Mesendoderm (in vitro differentiated cells): ENCODE measurements around the gene DPYD.

Source experiments
- DNase-seq: peaks from one replicate; pipeline ENCODE4 v3.0.0; 2013
- H2AK5ac ChIP-seq: 2 replicates; pipeline ENCODE4 v1.6.1; 2013; ENCODE audit warnings: low read length, inconsistent platforms
- H2BK120ac ChIP-seq: 2 replicates; pipeline ENCODE4 v1.6.1; 2013; ENCODE audit warnings: low read depth, mild to moderate bottlenecking, low read length, moderate library complexity, mixed read lengths
- H2BK15ac ChIP-seq: replicated peaks from 2 replicates; pipeline ENCODE4 v1.6.1; 2013; ENCODE audit warnings: low read depth, mild to moderate bottlenecking, moderate library complexity
- H2BK5ac ChIP-seq: 2 replicates; pipeline ENCODE4 v1.6.1; 2013; ENCODE audit warnings: low read length, inconsistent platforms
- H3K18ac ChIP-seq: 2 replicates; pipeline ENCODE4 v1.6.1; 2013; ENCODE audit warnings: mild to moderate bottlenecking, low read length, mixed read lengths
- H3K23ac ChIP-seq: one replicate; pipeline ENCODE4 v1.6.1; 2013; ENCODE audit warnings: low read length
- H3K27ac ChIP-seq: 2 replicates; pipeline ENCODE4 v1.5.1; 2013; ENCODE audit warnings: low read depth, mild to moderate bottlenecking, inconsistent platforms, low read length, moderate library complexity
- H3K27me3 ChIP-seq: 2 replicates; pipeline ENCODE4 v1.6.1; 2013; ENCODE audit warnings: low read length, control low read depth, mild to moderate bottlenecking, inconsistent platforms; ENCODE audit not compliant: insufficient read depth, poor library complexity
- H3K36me3 ChIP-seq: 2 replicates; pipeline ENCODE4 v1.6.1; 2013; ENCODE audit warnings: low read length, inconsistent platforms; ENCODE audit not compliant: control insufficient read depth, insufficient read depth
- H3K4ac ChIP-seq: one replicate; pipeline ENCODE4 v1.6.1; 2013; ENCODE audit warnings: low read depth, mild to moderate bottlenecking, low read length, moderate library complexity
- H3K4me1 ChIP-seq: 2 replicates; pipeline ENCODE4 v1.6.1; 2013; ENCODE audit warnings: low read depth, low read length, inconsistent platforms; ENCODE audit not compliant: control insufficient read depth
- H3K4me2 ChIP-seq: 2 replicates; pipeline ENCODE4 v1.6.1; 2013; ENCODE audit warnings: low read length
- H3K4me3 ChIP-seq: 2 replicates; pipeline ENCODE4 v1.5.1; 2013; ENCODE audit warnings: mild to moderate bottlenecking, low read length
- H3K56ac ChIP-seq: one replicate; pipeline ENCODE4 v1.6.1; 2013; ENCODE audit warnings: low read length
- H3K79me1 ChIP-seq: 2 replicates; pipeline ENCODE4 v1.6.1; 2013; ENCODE audit warnings: low read length, inconsistent platforms
- H3K79me2 ChIP-seq: 2 replicates; pipeline ENCODE4 v1.6.1; 2013; ENCODE audit warnings: mild to moderate bottlenecking, low read length; ENCODE audit not compliant: control insufficient read depth, insufficient read depth
- H3K9ac ChIP-seq: 2 replicates; pipeline ENCODE4 v1.6.1; 2013; ENCODE audit warnings: low read length, inconsistent platforms
- H4K5ac ChIP-seq: one replicate; pipeline ENCODE4 v1.6.1; 2013; ENCODE audit warnings: low read length
- H4K8ac ChIP-seq: one replicate; pipeline ENCODE4 v1.6.1; 2013; ENCODE audit warnings: low read depth, mild to moderate bottlenecking, control low read depth, low read length, moderate library complexity
- WGBS: extraction: QIAGEN DNeasy Blood & Tissue Kit; methylation state at CpG from one replicate; pipeline ENCODE4 v1.1.7; 2013; ENCODE audit warnings: low lambda C conversion rate, missing lambda C conversion rate; ENCODE audit not compliant: insufficient coverage; ENCODE audit errors: extremely low coverage; 5-methylcytosine and 5-hydroxymethylcytosine counted together

The DPYD gene

GRCh38 chr1:97740891-97741290 is 179.9 kb downstream of the DPYD start:
- Histone ChIP-seq H3K23ac (no peak overlapping the region), H2BK120ac (no peak overlapping the region), H3K27me3 (no peaks in the 10 kb centered on the region), H3K9ac (no peak overlapping the region), H3K27ac (no peak overlapping the region), H2BK5ac (no peak overlapping the region), H2AK5ac (no peak overlapping the region), H3K56ac (no peak overlapping the region), H4K8ac (no peak overlapping the region), H3K4me1 (peaks cover 3% of the 10 kb centered on the region), H3K4me3 (no peak overlapping the region), H4K5ac (no peak overlapping the region), H3K79me1 (no peaks in the 10 kb centered on the region), H3K79me2 (no peaks in the 10 kb centered on the region), H3K4ac (no peak overlapping the region), H3K36me3 (no peaks in the 10 kb centered on the region), H3K4me2 (no peak overlapping the region), H2BK15ac (no peak overlapping the region), H3K18ac (no peak overlapping the region)
- WGBS: no CpG with 5 or more reads among the region's 1 CpG
- DNase-seq: peak; percentile 18

GRCh38 chr1:97739596-97740103 is 181.2 kb downstream of the DPYD start:
- H3K18ac ChIP-seq: no peak overlapping the region
- peaks cover 3% of the 10 kb centered on the region for H3K4me1 ChIP-seq
- no peak overlapping the region for H3K4me2 ChIP-seq
- H2BK120ac ChIP-seq: no peak overlapping the region
- no peaks in the 10 kb centered on the region for H3K79me1 ChIP-seq
- no peak overlapping the region for H4K5ac ChIP-seq
- H3K4me3 ChIP-seq: no peak overlapping the region
- no peak overlapping the region for H2AK5ac ChIP-seq
- H3K4ac ChIP-seq: no peak overlapping the region
- H3K23ac ChIP-seq: no peak overlapping the region
- no peak overlapping the region for H2BK15ac ChIP-seq
- H2BK5ac ChIP-seq: no peak overlapping the region
- WGBS: no CpG with 5 or more reads among the region's 2 CpGs
- H3K27me3 ChIP-seq: no peaks in the 10 kb centered on the region
- no peak for DNase-seq
- H3K79me2 ChIP-seq: no peaks in the 10 kb centered on the region
- no peak overlapping the region for H4K8ac ChIP-seq
- no peaks in the 10 kb centered on the region for H3K36me3 ChIP-seq
- no peak overlapping the region for H3K56ac ChIP-seq
- H3K9ac ChIP-seq: no peak overlapping the region
- H3K27ac ChIP-seq: no peak overlapping the region

- Histone ChIP-seq H3K4me1 (peaks cover 3% of the 10 kb centered on the region), H3K4me2 (no peak overlapping the region), H3K9ac (no peak overlapping the region), H3K4me3 (no peak overlapping the region), H3K23ac (no peak overlapping the region), H3K18ac (no peak overlapping the region), H3K4ac (no peak overlapping the region), H2BK120ac (no peak overlapping the region), H3K79me2 (no peaks in the 10 kb centered on the region), H3K27me3 (no peaks in the 10 kb centered on the region), H2BK15ac (no peak overlapping the region), H3K27ac (no peak overlapping the region), H3K36me3 (no peaks in the 10 kb centered on the region), H2BK5ac (no peak overlapping the region), H3K56ac (no peak overlapping the region), H2AK5ac (no peak overlapping the region), H4K5ac (no peak overlapping the region), H4K8ac (no peak overlapping the region), H3K79me1 (no peaks in the 10 kb centered on the region)
- DNase-seq: no peak
- no CpG with 5 or more reads among the region's 3 CpGs for WGBS
These were observed 182.6 kb downstream of the DPYD start for GRCh38 chr1:97738270-97738669.

GRCh38 chr1:97730271-97730670 is 190.6 kb downstream of the DPYD start:
- no peak for DNase-seq
- Histone ChIP-seq H3K27ac (no peak overlapping the region), H3K4me2 (no peak overlapping the region), H3K18ac (no peak overlapping the region), H3K23ac (no peak overlapping the region), H3K56ac (no peak overlapping the region), H3K4ac (no peak overlapping the region), H2BK120ac (no peak overlapping the region), H3K4me3 (no peak overlapping the region), H4K8ac (no peak overlapping the region), H3K79me1 (no peaks in the 10 kb centered on the region), H3K79me2 (no peaks in the 10 kb centered on the region), H2AK5ac (no peak overlapping the region), H2BK15ac (no peak overlapping the region), H3K4me1 (no peaks in the 10 kb centered on the region), H3K36me3 (no peaks in the 10 kb centered on the region), H3K27me3 (no peaks in the 10 kb centered on the region), H4K5ac (no peak overlapping the region), H2BK5ac (no peak overlapping the region), H3K9ac (no peak overlapping the region)
- no CpG with 5 or more reads among the region's 6 CpGs for WGBS

GRCh38 chr1:97728436-97728835 is 192.4 kb downstream of the DPYD start:
- Histone ChIP-seq H3K27me3 (no peaks in the 10 kb centered on the region), H3K4me2 (no peak overlapping the region), H2AK5ac (no peak overlapping the region), H3K79me2 (no peaks in the 10 kb centered on the region), H2BK120ac (no peak overlapping the region), H4K8ac (no peak overlapping the region), H4K5ac (no peak overlapping the region), H2BK15ac (no peak overlapping the region), H3K56ac (no peak overlapping the region), H3K18ac (no peak overlapping the region), H3K23ac (no peak overlapping the region), H3K9ac (no peak overlapping the region), H3K4me3 (no peak overlapping the region), H3K4me1 (no peaks in the 10 kb centered on the region), H3K79me1 (no peaks in the 10 kb centered on the region), H2BK5ac (no peak overlapping the region), H3K36me3 (no peaks in the 10 kb centered on the region), H3K4ac (no peak overlapping the region), H3K27ac (no peak overlapping the region)
- no CpG with 5 or more reads among the region's 1 CpG for WGBS
- DNase-seq: no peak

GRCh38 chr1:97727029-97727428 is 193.8 kb downstream of the DPYD start:
- H3K4me2 ChIP-seq: no peak overlapping the region
- no peak overlapping the region for H2BK5ac ChIP-seq
- H3K56ac ChIP-seq: no peak overlapping the region
- no peak overlapping the region for H4K8ac ChIP-seq
- H4K5ac ChIP-seq: no peak overlapping the region
- no peak overlapping the region for H3K27ac ChIP-seq
- no peak overlapping the region for H2BK15ac ChIP-seq
- H2AK5ac ChIP-seq: no peak overlapping the region
- no peaks in the 10 kb centered on the region for H3K79me2 ChIP-seq
- no peak overlapping the region for H3K4ac ChIP-seq
- H3K4me1 ChIP-seq: no peaks in the 10 kb centered on the region
- H3K4me3 ChIP-seq: no peak overlapping the region
- no peak overlapping the region for H3K23ac ChIP-seq
- H3K18ac ChIP-seq: no peak overlapping the region
- H2BK120ac ChIP-seq: no peak overlapping the region
- no peaks in the 10 kb centered on the region for H3K79me1 ChIP-seq
- H3K27me3 ChIP-seq: no peaks in the 10 kb centered on the region
- H3K36me3 ChIP-seq: no peaks in the 10 kb centered on the region
- H3K9ac ChIP-seq: no peak overlapping the region
- DNase-seq: no peak
